GM04503 (cell line): ENCODE measurements around the gene DIPK1B.
"Not testable (repeated sequence)": the region's sequence is repeated elsewhere in the genome, so short reads cannot be mapped to it uniquely, and the experiment has no call there.

ENCODE experiments used
- DNase-seq: peaks from one replicate; pipeline ENCODE4 v3.0.0-alpha.2; 2012; ENCODE audit warnings: low read depth

DIPK1B gene

GRCh38 chr9:136698635-136699246 is 13.6 kb upstream of the DIPK1B start:
- DNase-seq, result no peak

- peak; percentile 11 for DNase-seq
Measured at GRCh38 chr9:136700304-136700703, 12.1 kb upstream of the DIPK1B start.

- no peak for DNase-seq
Measured at GRCh38 chr9:136700959-136701667, 11.3 kb upstream of the DIPK1B start.

GRCh38 chr9:136701668-136702053 is 10.7 kb upstream of the DIPK1B start:
- DNase-seq, result no peak

GRCh38 chr9:136703276-136703860 is 9.0 kb upstream of the DIPK1B start:
- no peak for DNase-seq

GRCh38 chr9:136704741-136705140 is 7.6 kb upstream of the DIPK1B start:
- DNase-seq, result not testable (repeated sequence)

GRCh38 chr9:136705564-136705963 is 6.8 kb upstream of the DIPK1B start:
- no peak for DNase-seq

- DNase-seq, result no peak
Measured at GRCh38 chr9:136707011-136707410, 5.4 kb upstream of the DIPK1B start.

GRCh38 chr9:136707849-136708517 is 4.4 kb upstream of the DIPK1B start:
- DNase-seq, result no peak

GRCh38 chr9:136709454-136710109 is 2.8 kb upstream of the DIPK1B start:
- no peak for DNase-seq

GRCh38 chr9:136710543-136710942 is 1.8 kb upstream of the DIPK1B start:
- no peak for DNase-seq

- not testable (repeated sequence) for DNase-seq
Measured at GRCh38 chr9:136711219-136711648, 1.1 kb upstream of the DIPK1B start.

GRCh38 chr9:136712690-136713544 is 545 bp downstream of the DIPK1B start:
- no peak for DNase-seq

GRCh38 chr9:136713550-136713949 is 1.2 kb downstream of the DIPK1B start:
- DNase-seq, result no peak

- no peak for DNase-seq
Measured at GRCh38 chr9:136714096-136714892, 1.9 kb downstream of the DIPK1B start.

GRCh38 chr9:136714893-136715274 is 2.5 kb downstream of the DIPK1B start:
- no peak for DNase-seq

GRCh38 chr9:136717399-136717798 is 5.0 kb downstream of the DIPK1B start:
- no peak for DNase-seq

- no peak for DNase-seq
Measured at GRCh38 chr9:136718345-136719194, 6.2 kb downstream of the DIPK1B start.

- no peak for DNase-seq
Measured at GRCh38 chr9:136719195-136719880, 7.0 kb downstream of the DIPK1B start.
